ENCODE measurements around the gene GPC6.

DNA sequence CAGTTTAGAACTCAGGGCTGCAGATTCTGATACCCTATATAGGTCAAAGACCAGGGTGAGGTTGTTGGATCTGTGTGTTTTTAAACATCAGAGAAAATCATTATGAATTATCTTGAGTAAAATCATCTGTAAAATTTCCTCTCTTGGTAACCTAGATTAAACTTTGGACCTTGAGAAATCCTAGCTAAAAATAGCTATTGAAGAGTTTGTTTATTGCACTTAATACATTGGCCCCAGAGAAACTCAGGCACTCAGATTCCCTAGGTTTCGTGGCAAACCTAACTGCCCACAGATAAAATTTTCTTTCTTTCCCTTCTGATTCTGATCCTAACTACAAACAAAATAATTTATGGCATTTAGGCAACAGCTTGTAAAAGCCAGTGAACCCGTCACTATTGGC lies 102.3 kb downstream of the GPC6 start:
- TF ChIP-seq, protein P1, sequence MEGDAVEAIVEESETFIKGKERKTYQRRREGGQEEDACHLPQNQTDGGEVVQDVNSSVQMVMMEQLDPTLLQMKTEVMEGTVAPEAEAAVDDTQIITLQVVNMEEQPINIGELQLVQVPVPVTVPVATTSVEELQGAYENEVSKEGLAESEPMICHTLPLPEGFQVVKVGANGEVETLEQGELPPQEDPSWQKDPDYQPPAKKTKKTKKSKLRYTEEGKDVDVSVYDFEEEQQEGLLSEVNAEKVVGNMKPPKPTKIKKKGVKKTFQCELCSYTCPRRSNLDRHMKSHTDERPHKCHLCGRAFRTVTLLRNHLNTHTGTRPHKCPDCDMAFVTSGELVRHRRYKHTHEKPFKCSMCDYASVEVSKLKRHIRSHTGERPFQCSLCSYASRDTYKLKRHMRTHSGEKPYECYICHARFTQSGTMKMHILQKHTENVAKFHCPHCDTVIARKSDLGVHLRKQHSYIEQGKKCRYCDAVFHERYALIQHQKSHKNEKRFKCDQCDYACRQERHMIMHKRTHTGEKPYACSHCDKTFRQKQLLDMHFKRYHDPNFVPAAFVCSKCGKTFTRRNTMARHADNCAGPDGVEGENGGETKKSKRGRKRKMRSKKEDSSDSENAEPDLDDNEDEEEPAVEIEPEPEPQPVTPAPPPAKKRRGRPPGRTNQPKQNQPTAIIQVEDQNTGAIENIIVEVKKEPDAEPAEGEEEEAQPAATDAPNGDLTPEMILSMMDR (IDR thresholded peaks at IDR 0.05; ENCODE audit: low read length): no peak
- no peak for TF ChIP-seq EZH2 (optimal IDR thresholded peaks at IDR 0.05; ENCODE audit: low read depth, low read length)
- TF ChIP-seq EZH2phosphoT487 (IDR thresholded peaks at IDR 0.05; ENCODE audit: low read length): no peak
